ENCODE results near the gene GALNT14. TPM values are rescaled to one million over a fixed set of nuclear protein-coding genes. Genes with fewer than 3 reads are reported as not detected.
A peak's percentile ranks its signal among the peaks of the same experiment; 100 is the strongest.

The GALNT14 gene
- total and polyA plus RNA-seq, 9 of the 15 experiments (the other 6 are each of a cell fraction or from before 2014, with no cell fraction given), result 0.11 TPM; not detected in 8

- intact Hi-C loops (cut with micrococcal nuclease), result no loop called here
- no peak overlapping the region for H2AFZ ChIP-seq (ENCODE audit: low read depth, low read length)
- H4K20me1 ChIP-seq (replicated peaks; ENCODE audit: control insufficient read depth, insufficient read depth, low read length), result no peaks in the 10 kb centered on the region
- H3K36me3 ChIP-seq (ENCODE audit: control insufficient read depth, insufficient read depth, low read length), result no peaks in the 10 kb centered on the region
- TF ChIP-seq VEZF1 (CRISPR knock-in tag; IDR thresholded peaks at IDR 0.05) (no peak), L3MBTL2 (IDR thresholded peaks at IDR 0.05) (no peak), CTCFL (IDR thresholded peaks at IDR 0.05; ENCODE audit: borderline replicate concordance, insufficient read depth, low read depth, low read length, poor library complexity, severe bottlenecking) (no peak), ZNF282 (CRISPR knock-in tag; IDR thresholded peaks at IDR 0.05) (no peak), DNMT1 (IDR thresholded peaks at IDR 0.05) (no peak), RBM25 (IDR thresholded peaks at IDR 0.05; ENCODE audit: low read depth, low read length, severe bottlenecking) (no peak), ZC3H11A (IDR thresholded peaks at IDR 0.05; ENCODE audit: low read depth, low read length) (no peak)
- TF ChIP-seq, protein P1, sequence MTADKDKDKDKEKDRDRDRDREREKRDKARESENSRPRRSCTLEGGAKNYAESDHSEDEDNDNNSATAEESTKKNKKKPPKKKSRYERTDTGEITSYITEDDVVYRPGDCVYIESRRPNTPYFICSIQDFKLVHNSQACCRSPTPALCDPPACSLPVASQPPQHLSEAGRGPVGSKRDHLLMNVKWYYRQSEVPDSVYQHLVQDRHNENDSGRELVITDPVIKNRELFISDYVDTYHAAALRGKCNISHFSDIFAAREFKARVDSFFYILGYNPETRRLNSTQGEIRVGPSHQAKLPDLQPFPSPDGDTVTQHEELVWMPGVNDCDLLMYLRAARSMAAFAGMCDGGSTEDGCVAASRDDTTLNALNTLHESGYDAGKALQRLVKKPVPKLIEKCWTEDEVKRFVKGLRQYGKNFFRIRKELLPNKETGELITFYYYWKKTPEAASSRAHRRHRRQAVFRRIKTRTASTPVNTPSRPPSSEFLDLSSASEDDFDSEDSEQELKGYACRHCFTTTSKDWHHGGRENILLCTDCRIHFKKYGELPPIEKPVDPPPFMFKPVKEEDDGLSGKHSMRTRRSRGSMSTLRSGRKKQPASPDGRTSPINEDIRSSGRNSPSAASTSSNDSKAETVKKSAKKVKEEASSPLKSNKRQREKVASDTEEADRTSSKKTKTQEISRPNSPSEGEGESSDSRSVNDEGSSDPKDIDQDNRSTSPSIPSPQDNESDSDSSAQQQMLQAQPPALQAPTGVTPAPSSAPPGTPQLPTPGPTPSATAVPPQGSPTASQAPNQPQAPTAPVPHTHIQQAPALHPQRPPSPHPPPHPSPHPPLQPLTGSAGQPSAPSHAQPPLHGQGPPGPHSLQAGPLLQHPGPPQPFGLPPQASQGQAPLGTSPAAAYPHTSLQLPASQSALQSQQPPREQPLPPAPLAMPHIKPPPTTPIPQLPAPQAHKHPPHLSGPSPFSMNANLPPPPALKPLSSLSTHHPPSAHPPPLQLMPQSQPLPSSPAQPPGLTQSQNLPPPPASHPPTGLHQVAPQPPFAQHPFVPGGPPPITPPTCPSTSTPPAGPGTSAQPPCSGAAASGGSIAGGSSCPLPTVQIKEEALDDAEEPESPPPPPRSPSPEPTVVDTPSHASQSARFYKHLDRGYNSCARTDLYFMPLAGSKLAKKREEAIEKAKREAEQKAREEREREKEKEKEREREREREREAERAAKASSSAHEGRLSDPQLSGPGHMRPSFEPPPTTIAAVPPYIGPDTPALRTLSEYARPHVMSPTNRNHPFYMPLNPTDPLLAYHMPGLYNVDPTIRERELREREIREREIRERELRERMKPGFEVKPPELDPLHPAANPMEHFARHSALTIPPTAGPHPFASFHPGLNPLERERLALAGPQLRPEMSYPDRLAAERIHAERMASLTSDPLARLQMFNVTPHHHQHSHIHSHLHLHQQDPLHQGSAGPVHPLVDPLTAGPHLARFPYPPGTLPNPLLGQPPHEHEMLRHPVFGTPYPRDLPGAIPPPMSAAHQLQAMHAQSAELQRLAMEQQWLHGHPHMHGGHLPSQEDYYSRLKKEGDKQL (CRISPR knock-in tag; IDR thresholded peaks at IDR 0.05; ENCODE audit: borderline replicate concordance), result no peak
- H3K9me3 ChIP-seq (replicated peaks; ENCODE audit: control insufficient read depth, insufficient read depth, low read depth, low read length), result no peaks in the 10 kb centered on the region
- no peak overlapping the region for H3K9ac ChIP-seq (ENCODE audit: insufficient read depth in 1 of 2, low read depth in 2 of 2, low read length in 2 of 2)
- no peak overlapping the region for H3K27ac ChIP-seq (ENCODE audit: extremely low read depth, low read depth, low read length)
- ATAC-seq, result no peak
- in situ Hi-C loops (cut with MboI), result no loop called here
- no peaks in the 10 kb centered on the region for H3K9me1 ChIP-seq (ENCODE audit: control insufficient read depth, insufficient read depth, low read length)
- no peak overlapping the region for H3K4me3 ChIP-seq
- peak in 1 of 4 experiments; percentile 5 for DNase-seq (ENCODE audit: extremely low read depth in 1 of 4, low spot score in 3 of 4)
- no peak overlapping the region for H3K4me2 ChIP-seq (ENCODE audit: insufficient read depth, low read length)
- FAIRE-seq, result no peak
- 2% methylated on average over 4 of the region's 4 CpGs for WGBS (ENCODE audit: insufficient coverage, low coverage, missing lambda C conversion rate)
- peaks cover 0 to 35% of the 10 kb centered on the region in 2 experiments; a peak in 4 of 5 replicates for H3K27me3 ChIP-seq (ENCODE audit: control insufficient read depth in 2 of 2, insufficient read depth in 2 of 2, low read length in 2 of 2)
- H3K4me1 ChIP-seq (replicated peaks in 1 of 2; ENCODE audit: control insufficient read depth in 2 of 2, insufficient read depth in 2 of 2, low read length in 2 of 2), result no peaks in the 10 kb centered on the region; a peak in 1 of 5 replicates
- CTCF ChIA-PET (ENCODE audit: low intra/inter-chr PET ratio), result no interaction called here
- no TSS peak for BruUV-seq (replicated peaks)
- H3K79me2 ChIP-seq (ENCODE audit: control insufficient read depth, insufficient read depth, low read length), result no peaks in the 10 kb centered on the region
- POLR2A ChIA-PET, result no interaction called here
Observed at GRCh38 chr2:31139671-31140070, 1.4 kb upstream of the GALNT14 start.
